NB4 (cell line): ENCODE data around the gene MTMR2.
"Not testable (repeated sequence)": the region's sequence is repeated elsewhere in the genome, so short reads cannot be mapped to it uniquely, and the experiment has no call there.

Source experiments
- DNase-seq: peaks from one replicate; pipeline ENCODE4 v3.0.0; 2010; ENCODE audit warnings: low read depth
- H3K4me3 ChIP-seq: one replicate; pipeline ENCODE4 v1.5.1; 2011; ENCODE audit warnings: mild to moderate bottlenecking, low read depth, low read length, moderate library complexity
- CTCF ChIP-seq: IDR thresholded peaks from one replicate; pipeline ENCODE4 v1.5.1; 2012; ENCODE audit warnings: low read depth, low read length
- MAX ChIP-seq: IDR thresholded peaks from 2 replicates; pipeline ENCODE4 v1.6.1; 2011; ENCODE audit warnings: low read depth, low read length
- MYC ChIP-seq: IDR thresholded peaks from 2 replicates; pipeline ENCODE4 v1.6.1; 2011; ENCODE audit warnings: low read depth, low read length
- POLR2A ChIP-seq: IDR thresholded peaks from 2 replicates; pipeline ENCODE4 v1.6.1; 2011; ENCODE audit warnings: mild to moderate bottlenecking; ENCODE audit not compliant: insufficient read length; ENCODE audit errors: extremely low read depth

MTMR2 gene

GRCh38 chr11:95883381-95883780 is 40.5 kb downstream of the MTMR2 start:
- no peak overlapping the region for H3K4me3 ChIP-seq
- DNase-seq, result no peak
- no peak for TF ChIP-seq MAX
- TF ChIP-seq POLR2A, result no peak
- no peak for TF ChIP-seq MYC
- TF ChIP-seq CTCF, result no peak

- peak; percentile 9 for DNase-seq
- TF ChIP-seq MAX (no peak), MYC (no peak), POLR2A (no peak), CTCF (no peak)
- H3K4me3 ChIP-seq, result no peak overlapping the region
Observed at GRCh38 chr11:95877291-95877690, 46.6 kb downstream of the MTMR2 start.

- not testable (repeated sequence) for DNase-seq, H3K4me3 ChIP-seq
Observed at GRCh38 chr11:95870877-95871276, 53.0 kb downstream of the MTMR2 start.

- TF ChIP-seq POLR2A (no peak), MYC (no peak), CTCF (no peak), MAX (no peak)
- no peak for DNase-seq
- no peak overlapping the region for H3K4me3 ChIP-seq
Observed at GRCh38 chr11:95867105-95867504, 56.8 kb downstream of the MTMR2 start.

GRCh38 chr11:95863486-95864140 is 60.3 kb downstream of the MTMR2 start:
- H3K4me3 ChIP-seq, result no peak overlapping the region
- DNase-seq, result no peak
- no peak for TF ChIP-seq MYC
- TF ChIP-seq CTCF, result no peak
- TF ChIP-seq POLR2A, result no peak
- TF ChIP-seq MAX, result no peak

GRCh38 chr11:95860024-95860423 is 63.9 kb downstream of the MTMR2 start:
- H3K4me3 ChIP-seq, DNase-seq: not testable (repeated sequence)

GRCh38 chr11:95854362-95854761 is 69.5 kb downstream of the MTMR2 start:
- DNase-seq, H3K4me3 ChIP-seq: not testable (repeated sequence)
